HG03521 (cell line): ENCODE results near the gene SPCS2.
A peak's percentile ranks its signal among the peaks of the same experiment; 100 is the strongest.
"Not testable (repeated sequence)": the region's sequence is repeated elsewhere in the genome, so short reads cannot be mapped to it uniquely, and the experiment has no call there.

Source experiments
- ATAC-seq: cut with Tn5 transposase; IDR thresholded peaks from one replicate; pipeline ENCODE4 v1.9.1; 2021; ENCODE audit warnings: mild to moderate bottlenecking, moderate library complexity; ENCODE audit not compliant: unreplicated experiment

SPCS2 gene

DNA sequence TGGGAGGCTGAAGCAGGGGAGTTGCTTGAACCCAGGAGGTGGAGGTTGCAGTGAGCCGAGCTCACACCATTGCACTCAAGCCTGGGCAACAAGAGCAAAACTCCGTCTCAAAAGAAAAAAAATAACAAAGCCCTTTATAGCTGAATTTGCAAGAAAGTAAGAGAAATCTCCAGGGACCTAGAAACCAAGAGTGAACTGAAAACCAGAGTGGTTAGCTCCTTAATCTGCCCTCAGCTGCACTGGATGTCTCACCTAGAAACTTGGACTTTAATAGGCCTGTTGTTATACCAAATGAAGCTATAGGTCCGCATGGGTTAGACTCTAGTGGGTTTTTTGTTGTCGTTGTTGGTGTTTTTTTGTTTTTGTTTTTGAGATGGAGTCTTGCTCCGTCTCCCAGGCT is 43.8 kb downstream of the SPCS2 start:
- no peak for ATAC-seq

DNA sequence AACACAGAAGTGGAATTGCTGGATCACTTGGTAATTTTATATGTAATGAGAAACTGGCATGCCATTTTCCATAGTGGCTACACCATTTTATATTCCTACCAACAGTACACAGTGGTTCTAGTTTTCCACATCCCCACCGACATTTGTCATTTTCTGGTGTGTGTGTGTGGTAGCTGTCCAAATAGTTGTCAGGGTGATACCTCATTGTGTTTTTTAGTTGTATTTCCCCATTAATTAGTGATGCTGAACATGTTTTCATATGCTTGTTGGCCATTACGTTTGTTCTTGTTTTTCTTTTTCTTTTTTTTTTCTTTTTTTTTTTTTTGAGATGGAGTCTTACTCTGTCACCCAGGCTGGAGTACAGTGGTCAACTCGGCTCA is 51.9 kb downstream of the SPCS2 start:
- ATAC-seq: no peak

DNA sequence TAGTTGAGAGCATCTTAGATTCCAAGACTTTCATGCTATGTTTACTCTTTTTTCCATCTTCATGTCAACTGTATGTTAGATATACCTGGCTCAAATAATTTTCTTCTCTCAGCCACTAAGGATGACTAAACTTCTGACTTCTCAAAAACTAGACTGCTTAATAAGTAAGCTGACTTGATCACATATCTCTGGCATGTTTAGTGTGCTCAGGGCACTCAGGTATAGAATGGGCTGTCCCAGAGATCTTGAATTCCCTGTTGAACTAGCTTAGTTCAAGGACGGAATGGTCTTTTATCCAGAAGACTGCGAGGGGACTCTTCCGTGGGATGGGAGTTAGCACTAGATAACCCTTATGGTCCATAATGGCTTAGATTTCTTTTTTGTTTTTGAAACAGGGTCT is 52.6 kb downstream of the SPCS2 start:
- ATAC-seq: no peak

DNA sequence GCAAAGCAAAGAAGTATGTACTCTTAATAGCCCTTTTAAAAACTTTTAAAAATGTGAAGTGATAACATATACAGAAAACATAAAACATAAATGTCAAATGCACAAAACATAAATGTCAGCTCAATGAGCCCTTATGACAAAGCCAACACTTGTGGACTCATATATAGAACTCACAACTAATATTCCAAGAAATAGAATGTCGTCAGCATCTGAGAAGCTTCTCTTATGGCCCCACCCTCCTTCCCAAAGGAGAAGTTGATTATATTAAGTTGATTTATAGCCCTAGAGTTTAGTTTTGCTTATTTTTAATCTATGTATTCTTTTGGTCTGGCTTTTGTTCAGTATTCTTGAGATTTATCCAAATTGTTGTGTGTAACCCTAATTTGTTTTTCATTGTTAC is 53.5 kb downstream of the SPCS2 start:
- no peak for ATAC-seq

DNA sequence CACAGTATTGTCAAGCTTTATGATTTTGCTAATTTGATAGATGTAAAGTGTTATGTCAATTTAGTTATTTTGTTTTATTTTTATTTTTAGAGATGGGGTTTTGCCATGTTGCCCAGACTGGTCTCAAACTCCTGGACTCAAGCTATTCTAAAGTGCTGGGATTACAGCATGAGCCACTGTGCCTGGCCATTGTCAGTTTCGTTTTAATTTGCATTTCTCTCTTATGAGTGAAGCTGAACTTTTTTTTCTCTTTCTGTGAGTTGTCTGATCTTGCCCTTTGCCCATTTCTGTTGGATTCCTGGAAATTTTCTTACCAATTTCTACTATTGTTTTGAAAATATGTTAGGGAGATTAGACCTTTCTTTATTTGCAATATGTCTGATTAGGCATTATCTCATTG is 55.1 kb downstream of the SPCS2 start:
- ATAC-seq: no peak

DNA sequence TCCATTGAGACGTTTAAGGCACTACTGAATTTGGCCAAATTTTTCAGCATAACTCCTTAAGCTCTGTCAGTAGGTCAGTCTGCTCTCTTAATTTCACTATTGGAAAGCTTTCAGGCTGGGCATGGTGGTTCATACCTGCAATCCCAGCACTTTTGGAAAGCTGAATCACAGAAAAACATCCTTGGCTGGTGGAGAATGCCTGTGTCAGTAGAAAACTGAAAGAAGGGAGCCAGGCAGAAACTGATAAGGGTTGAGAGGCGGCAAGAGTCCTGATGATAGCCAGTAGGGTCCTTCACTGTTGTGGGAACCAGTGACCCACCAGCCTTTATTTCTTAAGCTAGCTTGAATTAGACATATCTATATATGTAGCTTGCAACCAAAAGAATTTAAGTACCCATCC is 62.3 kb downstream of the SPCS2 start:
- ATAC-seq: no peak

DNA sequence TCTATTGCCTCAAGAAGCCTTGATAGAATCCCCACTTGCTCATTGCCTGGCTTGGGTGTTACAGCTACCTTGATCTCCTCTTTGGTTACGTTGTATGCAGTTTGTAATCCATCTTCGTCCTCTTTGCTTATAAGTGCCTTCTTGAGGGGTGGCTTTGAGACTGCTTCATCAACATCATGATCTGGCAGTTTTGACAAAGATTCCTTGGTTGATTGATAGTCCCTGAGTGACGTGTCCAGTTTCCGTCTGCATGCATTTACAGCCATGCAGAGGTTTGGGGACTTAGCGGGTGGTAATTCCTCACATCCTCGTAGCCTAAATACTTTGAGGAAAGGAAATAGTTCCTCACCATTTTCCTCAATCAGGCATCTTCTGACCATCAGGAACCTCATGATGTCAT is 62.8 kb downstream of the SPCS2 start:
- ATAC-seq: no peak

DNA sequence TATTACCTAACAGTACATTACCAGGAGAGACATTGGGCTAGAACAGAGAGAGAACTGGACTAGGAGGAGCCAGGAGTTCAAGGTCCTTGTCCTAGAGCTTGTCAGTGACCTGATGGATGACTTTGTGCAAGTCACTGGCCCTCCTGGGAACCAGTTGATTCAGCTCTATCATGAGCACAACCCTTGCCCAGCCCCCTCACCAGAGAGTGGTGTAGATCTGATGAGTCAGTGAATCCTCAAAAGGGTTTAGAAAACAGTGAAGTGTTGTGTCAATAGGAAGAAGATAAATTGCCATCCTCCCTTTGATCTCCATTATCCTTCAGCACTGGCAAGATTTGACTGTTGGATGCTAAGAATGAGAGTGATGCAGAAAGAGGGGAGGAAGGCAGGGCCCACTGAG is 64.0 kb downstream of the SPCS2 start:
- no peak for ATAC-seq

DNA sequence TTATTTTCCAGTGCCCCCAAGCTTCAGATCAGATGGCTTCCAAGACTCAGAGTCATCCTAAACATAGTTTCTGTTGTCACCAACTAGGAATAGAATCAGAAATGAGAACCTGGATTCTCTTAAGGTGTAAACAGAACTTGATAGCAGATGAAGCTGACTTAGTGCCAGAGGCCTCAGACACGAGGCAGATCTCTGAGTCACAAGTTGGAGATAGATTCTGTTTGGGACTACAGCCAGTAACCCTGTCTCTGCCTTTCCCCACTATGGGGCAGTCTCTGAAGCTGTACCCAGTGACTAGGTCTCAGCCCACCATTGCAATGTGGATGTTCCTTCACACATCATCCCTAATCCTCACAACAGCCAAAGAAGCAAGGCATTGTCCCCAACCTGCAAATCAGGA is 65.1 kb downstream of the SPCS2 start:
- ATAC-seq: no peak

DNA sequence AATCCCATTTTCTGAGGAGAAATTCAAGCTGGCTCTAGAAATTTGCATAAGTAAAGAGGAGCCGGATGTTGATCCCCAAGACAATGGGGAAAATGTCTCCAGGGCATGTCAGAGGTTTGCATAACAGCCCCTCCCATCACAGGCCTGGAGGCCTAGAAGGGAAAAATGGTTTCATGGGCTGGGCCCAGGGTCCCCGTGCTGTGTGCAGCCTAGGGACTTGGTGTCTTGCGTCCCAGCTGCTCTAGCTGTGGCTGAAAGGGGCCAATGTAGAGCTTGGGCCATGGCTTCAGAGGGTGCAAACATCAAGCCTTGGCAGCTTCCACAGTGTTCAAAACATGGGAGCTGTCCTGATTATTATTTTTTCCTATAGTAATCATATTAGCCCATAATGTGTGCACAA is 70.1 kb downstream of the SPCS2 start:
- ATAC-seq: not testable (repeated sequence)

DNA sequence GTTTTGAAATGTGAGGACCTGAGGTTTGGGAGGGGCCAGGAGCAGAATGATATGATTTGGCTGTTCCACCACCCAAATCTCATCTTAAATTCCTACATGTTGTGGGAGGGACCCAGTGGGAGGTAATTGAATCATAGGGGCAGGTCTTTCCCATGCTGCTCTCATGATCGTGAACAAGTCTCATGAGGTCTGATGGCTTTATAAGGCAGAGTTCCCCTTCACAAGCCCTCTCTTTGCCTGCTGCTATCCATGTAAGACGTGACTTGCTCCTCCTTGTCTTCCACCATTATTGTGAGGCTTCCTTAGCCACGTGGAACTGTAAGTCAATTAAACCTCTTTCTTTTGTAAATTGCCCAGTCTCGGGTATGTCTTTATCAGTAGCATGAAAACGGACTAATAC is 71.3 kb downstream of the SPCS2 start:
- ATAC-seq: not testable (repeated sequence)

DNA sequence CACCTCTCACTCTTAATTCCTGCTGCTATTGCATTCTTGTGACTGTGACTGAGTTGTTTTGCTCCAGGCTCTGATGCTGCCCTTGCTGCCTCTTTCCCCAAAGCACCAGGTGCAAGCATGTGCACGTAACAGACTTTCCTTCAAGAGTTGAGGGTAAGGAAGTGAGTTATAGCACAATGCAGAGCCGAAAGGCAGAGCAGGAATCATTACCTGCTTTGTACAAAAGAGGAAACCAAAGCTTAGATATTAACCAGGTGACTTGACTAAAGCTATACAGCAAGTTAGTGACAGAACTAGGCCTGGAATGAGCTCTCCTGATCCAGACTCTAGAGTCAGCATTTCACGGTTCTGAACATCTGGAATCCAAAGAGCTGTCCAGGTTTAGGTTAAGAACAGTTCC is 73.2 kb downstream of the SPCS2 start:
- ATAC-seq: no peak

DNA sequence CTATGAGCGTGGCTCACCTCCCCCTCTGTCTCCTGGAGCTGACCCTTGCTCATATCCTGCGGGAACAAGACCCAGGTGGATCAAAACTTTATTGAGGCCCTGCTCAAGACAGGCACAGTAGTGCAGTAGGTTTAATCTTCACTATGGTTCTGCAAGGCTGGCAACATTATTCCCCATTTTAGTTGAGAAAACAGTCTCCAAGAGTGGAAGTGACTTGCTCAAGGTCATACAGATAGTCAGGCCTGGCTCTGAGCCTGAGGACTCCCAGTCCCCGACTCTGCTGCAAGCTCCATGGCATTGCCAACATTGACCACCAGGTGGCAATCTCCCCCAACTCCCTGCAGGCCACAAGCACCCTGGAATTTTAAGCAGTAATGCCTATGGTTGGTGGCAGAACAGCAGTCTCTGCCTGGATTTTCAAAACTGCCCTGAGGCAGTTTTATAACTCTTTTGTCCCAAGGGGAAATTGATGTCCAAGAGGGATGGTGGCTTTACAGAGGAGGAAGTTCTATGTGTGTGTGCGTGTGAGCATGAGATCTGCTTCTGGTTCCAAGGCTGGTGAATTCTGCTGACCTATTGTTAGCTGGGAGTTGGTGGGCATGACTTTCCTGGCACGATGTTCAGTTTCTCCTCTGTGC is 73.8 kb downstream of the SPCS2 start:
- ATAC-seq: peak; percentile 53

DNA sequence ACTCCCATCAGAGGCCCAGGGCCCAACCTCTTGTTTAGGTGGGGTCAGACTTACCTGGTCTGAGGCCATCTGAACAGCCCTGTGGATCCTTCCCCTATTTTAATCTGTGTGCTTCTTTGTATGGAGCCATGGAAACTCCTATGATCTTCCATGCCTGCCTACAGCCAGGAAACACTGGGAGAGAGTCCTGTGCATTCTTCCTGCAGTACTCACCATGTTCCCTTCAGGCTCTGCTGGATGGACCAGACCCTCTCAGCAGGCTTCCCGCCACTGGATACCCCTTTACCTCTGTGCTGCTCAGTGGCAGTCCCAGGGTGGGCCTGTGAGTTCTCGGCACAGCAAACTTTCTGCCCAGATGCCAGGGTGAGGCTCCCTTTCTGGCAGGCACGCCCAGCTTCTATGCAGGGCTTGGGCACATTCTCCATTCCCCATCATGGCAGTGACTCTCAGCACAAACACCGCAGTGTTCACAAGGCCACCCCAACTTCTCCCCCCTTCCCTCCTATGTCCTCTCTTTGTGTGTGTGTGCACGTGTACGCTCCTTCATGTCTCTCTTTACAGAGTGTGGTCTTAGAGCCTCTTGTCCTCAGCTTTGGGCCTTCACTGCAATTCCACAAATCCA is 74.5 kb downstream of the SPCS2 start:
- no peak for ATAC-seq

DNA sequence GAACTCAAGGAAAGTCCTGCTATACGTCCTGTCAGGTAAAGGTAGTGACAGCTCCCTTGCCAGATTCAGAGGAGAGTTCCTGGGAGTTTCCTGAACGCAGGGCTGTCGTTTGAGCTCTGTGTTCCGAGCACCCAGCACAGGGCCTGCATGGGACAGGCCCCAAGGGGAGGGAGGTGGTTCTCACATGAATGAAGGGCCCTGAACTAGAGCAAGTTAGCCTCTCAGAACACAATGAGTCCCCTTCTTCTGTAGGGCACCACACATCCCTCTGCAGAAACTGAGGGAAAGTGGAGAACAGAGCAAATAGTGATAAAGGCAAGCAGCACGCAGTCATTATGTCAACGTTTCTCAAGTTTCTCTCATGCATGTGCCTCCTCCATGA is 75.0 kb downstream of the SPCS2 start:
- ATAC-seq: no peak

DNA sequence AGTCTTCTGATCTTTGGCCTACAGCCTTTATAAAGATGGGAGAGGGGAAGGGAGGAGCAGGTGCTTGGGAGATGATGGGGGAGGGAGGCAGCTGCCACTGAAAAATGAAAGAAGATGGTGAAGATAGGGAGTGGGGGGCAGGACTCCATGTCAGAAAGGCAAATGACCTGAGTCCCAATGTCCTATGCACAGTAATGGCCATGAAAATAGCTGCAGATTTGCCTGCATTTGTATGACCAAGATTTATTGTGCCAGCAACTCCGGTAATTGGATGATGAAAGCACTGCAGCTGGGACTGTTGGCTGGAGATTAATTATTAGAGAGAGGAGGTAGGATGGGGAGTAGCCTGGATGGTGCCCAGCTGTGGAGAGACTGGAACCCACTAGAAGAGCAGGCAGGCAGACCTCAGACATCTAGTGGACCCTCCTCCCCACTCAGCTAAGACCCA is 75.7 kb downstream of the SPCS2 start:
- ATAC-seq: no peak

DNA sequence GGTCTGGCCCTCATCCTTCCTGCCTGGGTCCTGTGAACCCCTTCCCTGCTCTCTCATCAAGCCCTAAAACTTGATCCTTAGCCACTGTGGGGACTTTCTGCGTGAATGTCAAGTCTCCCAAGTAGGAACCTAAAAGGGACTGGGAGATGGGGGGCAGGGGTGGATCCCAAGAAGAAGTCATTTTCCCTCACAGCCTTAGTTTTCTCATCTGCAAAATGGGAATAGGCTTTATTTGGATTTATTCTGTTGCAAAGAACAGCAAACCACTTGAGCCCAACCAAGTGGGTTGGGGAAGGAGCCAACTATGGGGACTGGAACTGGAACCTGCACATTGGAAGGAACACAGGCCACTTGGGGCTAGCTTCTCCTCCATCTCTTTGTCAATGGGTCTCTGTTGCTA is 76.5 kb downstream of the SPCS2 start:
- no peak for ATAC-seq

DNA sequence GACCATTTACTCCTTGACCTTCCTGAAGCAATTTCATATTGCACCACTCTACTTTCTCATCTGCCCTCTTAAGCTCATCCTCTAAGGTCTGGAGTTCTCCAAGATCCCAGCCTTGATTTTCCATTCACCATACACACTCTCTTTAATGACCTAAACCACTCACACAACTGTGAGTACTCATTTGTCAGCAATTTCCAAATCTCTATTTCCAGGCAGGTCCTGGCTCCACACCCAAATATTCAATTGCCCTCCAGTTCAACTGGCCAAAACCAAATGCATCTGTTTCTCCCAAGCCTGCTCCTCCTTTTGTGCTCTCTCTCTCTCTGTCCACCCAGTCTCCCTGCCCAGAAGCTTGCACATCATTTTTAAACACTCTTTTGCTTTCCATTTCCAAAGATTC is 79.3 kb downstream of the SPCS2 start:
- no peak for ATAC-seq
